Mammary epithelial cell (primary cell): Measurements from ENCODE around the gene MC1R.

Experiments used
- CTCF ChIP-seq, 2 donors: IDR thresholded peaks in 1 of 2; conservative IDR thresholded peaks in 1 of 2; 2 replicates each; pipeline ENCODE4 v1.5.1; 2011 to 2012; ENCODE audit warnings: inconsistent platforms in 2 of 2, low read length in 2 of 2, mild to moderate bottlenecking in 2 of 2, control low read depth in 1 of 2, low read depth in 1 of 2; ENCODE audit not compliant: insufficient read depth in 1 of 2; ENCODE audit errors: extremely low read depth in 1 of 2
- EZH2 ChIP-seq: IDR thresholded peaks from 2 replicates; pipeline ENCODE4 v1.6.1; 2012; ENCODE audit warnings: low read length, inconsistent platforms, borderline replicate concordance

GRCh38 chr16:89917773-89918452 is 749 bp upstream of the MC1R start:
- TF ChIP-seq CTCF (conservative IDR thresholded peaks at IDR 0.05 in 1 of 2, IDR thresholded peaks at IDR 0.05 in 1 of 2; ENCODE audit: extremely low read depth in 1 of 2, insufficient read depth in 1 of 2, low read depth in 1 of 2, low read length in 2 of 2) (no peak), EZH2 (no peak)
